Activated CD8-positive, alpha-beta T cell treated with anti-CD3 and anti-CD28 coated beads, Interleukin-2, amount 10 ng/mL, durations not matched to agents 7 days and 5 days (primary cell): ENCODE data around the gene HAPLN2. TPM values are rescaled to one million over a fixed set of nuclear protein-coding genes. Genes with fewer than 3 reads are reported as not detected.

Experiments
- ATAC-seq: fragments of 150-1000 bp; cut with Tn5 transposase; one replicate; pipeline ENCODE4 v1.10.0; 2021; ENCODE audit warnings: moderate library complexity
- CTCF ChIA-PET: fragments of 350-600 bp; sonication (Branson Sonifier 250); formaldehyde crosslinking; loops from one replicate; lab custom pipeline; 2021; ENCODE audit warnings: antibody characterized with exemption; lab: Charles Lee
- POLR2A ChIA-PET: fragments of 350-600 bp; sonication (Branson Sonifier 250); formaldehyde crosslinking; loops from one replicate; lab custom pipeline; 2021; ENCODE audit warnings: antibody characterized with exemption; lab: Charles Lee
- DNase-seq: peaks from one replicate; pipeline ENCODE4 v3.0.0-alpha.2; 2020
- H3K27ac Mint-ChIP-seq: one replicate; pipeline ENCODE4 v1.8.0; 2021; ENCODE audit warnings: mild to moderate bottlenecking, mixed read lengths
- H3K27me3 Mint-ChIP-seq: one replicate; pipeline ENCODE4 v1.8.0; 2021; ENCODE audit warnings: low read depth, mixed read lengths
- H3K36me3 Mint-ChIP-seq: one replicate; pipeline ENCODE4 v1.8.0; 2021; ENCODE audit warnings: low read depth, mixed read lengths
- H3K4me1 Mint-ChIP-seq: one replicate; pipeline ENCODE4 v1.8.0; 2021; ENCODE audit warnings: low read depth, mixed read lengths
- H3K4me3 Mint-ChIP-seq: one replicate; pipeline ENCODE4 v1.8.0; 2021; ENCODE audit warnings: mild to moderate bottlenecking, mixed read lengths
- H3K9me3 Mint-ChIP-seq: one replicate; pipeline ENCODE4 v1.8.0; 2022; ENCODE audit warnings: mixed read lengths; ENCODE audit not compliant: insufficient read depth
- total RNA-seq, 2 experiments: library from RNA; stranded (reverse); gene quantifications; one replicate each; pipeline ENCODE4 v1.2.3, GENCODE V29; 2021

Gene HAPLN2
- total RNA-seq, 2 experiments from 2014 or later, result not detected

DNA sequence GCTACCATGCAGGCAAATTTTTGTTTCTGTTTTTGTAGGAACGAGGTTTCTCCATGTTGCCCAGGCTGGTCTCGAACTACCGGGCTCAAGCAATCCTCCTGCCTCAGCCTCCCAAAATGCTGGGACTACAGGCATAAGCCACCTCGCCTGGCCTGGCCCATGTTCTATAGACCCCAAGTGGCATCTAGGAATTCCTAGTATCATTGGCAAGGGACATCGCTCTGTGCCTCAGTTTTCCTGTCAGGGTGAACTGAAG, 43.5 kb downstream of the HAPLN2 start:
- H3K27ac Mint-ChIP-seq, result peak overlapping the region; percentile 7

DNA sequence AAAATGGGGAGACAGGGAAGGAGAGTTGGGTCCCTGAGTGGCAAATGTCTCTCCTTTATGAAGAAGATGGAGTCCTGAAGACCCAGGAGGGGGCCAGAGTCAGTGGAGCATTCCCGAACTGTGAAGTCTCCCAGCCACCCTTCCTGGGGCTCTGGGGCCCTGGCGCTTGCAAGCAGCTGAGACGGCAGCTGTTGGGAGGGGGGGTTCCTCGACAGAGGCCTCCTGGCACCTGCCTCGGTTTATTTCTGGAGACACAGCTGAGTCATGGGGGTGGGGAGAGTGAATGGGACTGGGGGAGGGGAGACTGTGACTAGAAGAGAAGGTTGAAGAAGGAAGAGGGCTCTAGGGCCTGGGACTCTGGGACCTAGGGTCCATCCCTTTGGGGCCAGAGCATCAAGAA, 44.0 kb downstream of the HAPLN2 start:
- H3K36me3 Mint-ChIP-seq, result no peaks in the 10 kb centered on the region
- H3K27me3 Mint-ChIP-seq, result peaks cover 9% of the 10 kb centered on the region
- no peaks in the 10 kb centered on the region for H3K9me3 Mint-ChIP-seq
- H3K4me1 Mint-ChIP-seq, result peaks cover 68% of the 10 kb centered on the region
- POLR2A ChIA-PET, result no interaction called here
- ATAC-seq (no peak), DNase-seq (no peak)
- H3K27ac Mint-ChIP-seq, result peak overlapping the region; percentile 7
- no peak overlapping the region for H3K4me3 Mint-ChIP-seq
- CTCF ChIA-PET, result interaction anchor here (2.5 to 8.0 kb wide), 2 partner anchors 22 to 42 kb away, joined by 12 to 135 read pairs; no protein-coding TSS in a partner anchor

More for the DNA sequence above, 43.5 kb downstream of the HAPLN2 start:
- no peak for DNase-seq
- peaks cover 11% of the 10 kb centered on the region for H3K27me3 Mint-ChIP-seq
- POLR2A ChIA-PET, result no interaction called here
- no peaks in the 10 kb centered on the region for H3K36me3 Mint-ChIP-seq
- no peak overlapping the region for H3K4me3 Mint-ChIP-seq
- H3K9me3 Mint-ChIP-seq, result no peaks in the 10 kb centered on the region
- H3K4me1 Mint-ChIP-seq, result peaks cover 72% of the 10 kb centered on the region
- CTCF ChIA-PET, result interaction anchor here (2.0 to 8.5 kb wide), 5 partner anchors 8 to 65 kb away, joined by 5 to 135 read pairs (median 53); partner anchors contain the start of genes CRABP2, ISG20L2 and METTL25B
- no peak for ATAC-seq

- H3K27me3 Mint-ChIP-seq, result peaks cover 9% of the 10 kb centered on the region
- no peak overlapping the region for H3K4me3 Mint-ChIP-seq
- no peak for ATAC-seq
- H3K9me3 Mint-ChIP-seq, result no peaks in the 10 kb centered on the region
- H3K27ac Mint-ChIP-seq, result no peak overlapping the region
- no peaks in the 10 kb centered on the region for H3K36me3 Mint-ChIP-seq
- CTCF ChIA-PET, result interaction anchor here (0.9 to 2.5 kb wide), 7 partner anchors 13 to 62 kb away, joined by 3 to 11 read pairs (median 9); partner anchors contain the start of gene NES
- POLR2A ChIA-PET, result no interaction called here
- DNase-seq, result no peak
- peaks cover 59% of the 10 kb centered on the region for H3K4me1 Mint-ChIP-seq
Observed at GRCh38 chr1:156664046-156664766, 45.0 kb downstream of the HAPLN2 start.

- POLR2A ChIA-PET, result no interaction called here
- H3K27ac Mint-ChIP-seq, result no peak overlapping the region
- H3K36me3 Mint-ChIP-seq, result no peaks in the 10 kb centered on the region
- H3K4me1 Mint-ChIP-seq, result peaks cover 52% of the 10 kb centered on the region
- H3K27me3 Mint-ChIP-seq, result peaks cover 9% of the 10 kb centered on the region
- H3K9me3 Mint-ChIP-seq, result no peaks in the 10 kb centered on the region
- H3K4me3 Mint-ChIP-seq, result no peak overlapping the region
- CTCF ChIA-PET, result interaction anchor here (0.9 to 2.5 kb wide), 7 partner anchors 12 to 61 kb away, joined by 3 to 11 read pairs (median 9); partner anchors contain the start of gene NES
- no peak for DNase-seq
- no peak for ATAC-seq
Observed at GRCh38 chr1:156664767-156665411, 45.7 kb downstream of the HAPLN2 start.

GRCh38 chr1:156665539-156665938, 46.3 kb downstream of the HAPLN2 start:
- ATAC-seq (no peak), DNase-seq (no peak)
- Mint-ChIP-seq H3K27me3 (peaks cover 9% of the 10 kb centered on the region), H3K36me3 (no peaks in the 10 kb centered on the region), H3K27ac (no peak overlapping the region), H3K4me1 (peaks cover 46% of the 10 kb centered on the region), H3K9me3 (no peaks in the 10 kb centered on the region), H3K4me3 (no peak overlapping the region)
- ChIA-PET CTCF (interaction anchor here (1.3 to 2.5 kb wide), 6 partner anchors 11 to 60 kb away, joined by 4 to 11 read pairs (median 9); partner anchors contain the start of gene NES), POLR2A (no interaction called here)

DNA sequence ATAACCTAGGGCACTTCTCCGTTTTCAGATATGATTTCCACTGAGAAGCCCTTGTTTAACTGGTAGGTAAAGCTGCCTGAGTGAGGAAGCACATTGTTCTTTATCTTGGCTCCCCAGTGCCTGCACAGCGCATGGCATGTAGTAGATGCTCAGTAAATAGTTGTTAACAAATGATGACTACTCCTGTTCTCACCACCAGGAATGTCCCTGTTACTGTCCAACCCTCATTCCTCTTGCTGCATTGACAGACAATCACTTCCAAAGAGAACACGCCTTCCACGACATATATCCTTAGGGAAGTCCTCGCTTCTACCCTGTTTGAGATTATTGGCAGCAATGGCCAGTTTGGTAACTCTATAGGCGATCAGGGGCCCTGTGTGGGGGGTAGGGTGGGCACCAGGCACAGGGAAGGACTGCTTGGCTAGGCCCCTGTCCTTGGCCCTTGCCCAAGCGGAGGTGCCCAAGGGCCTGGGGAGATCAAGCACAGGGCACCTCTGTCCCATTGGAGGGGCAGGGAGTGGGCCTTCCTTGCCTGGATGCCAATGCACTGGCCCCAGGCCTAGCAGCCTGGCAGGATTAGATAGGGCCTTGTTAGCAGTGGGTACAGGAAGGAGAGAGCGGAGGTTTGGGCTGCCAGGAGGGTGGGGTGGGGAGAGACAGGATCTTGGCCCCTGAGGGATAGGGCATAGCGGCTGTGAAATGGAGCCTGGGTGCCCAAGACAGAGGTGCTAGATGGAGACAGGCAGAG, 47.8 kb downstream of the HAPLN2 start:
- H3K4me3 Mint-ChIP-seq, result no peak overlapping the region
- H3K36me3 Mint-ChIP-seq, result no peaks in the 10 kb centered on the region
- no peak overlapping the region for H3K27ac Mint-ChIP-seq
- DNase-seq (no peak), ATAC-seq (no peak)
- CTCF ChIA-PET, result interaction anchor here (2.5 kb wide), 1 partner anchor 22 kb away, joined by 11 read pairs; no protein-coding TSS in a partner anchor
- H3K27me3 Mint-ChIP-seq, result peaks cover 20% of the 10 kb centered on the region
- no peaks in the 10 kb centered on the region for H3K9me3 Mint-ChIP-seq
- peaks cover 31% of the 10 kb centered on the region for H3K4me1 Mint-ChIP-seq
- POLR2A ChIA-PET, result no interaction called here

- peaks cover 25% of the 10 kb centered on the region for H3K27me3 Mint-ChIP-seq
- ChIA-PET CTCF (no interaction called here), POLR2A (no interaction called here)
- no peak overlapping the region for H3K27ac Mint-ChIP-seq
- H3K36me3 Mint-ChIP-seq, result no peaks in the 10 kb centered on the region
- DNase-seq, result no peak
- no peaks in the 10 kb centered on the region for H3K9me3 Mint-ChIP-seq
- ATAC-seq, result no peak
- peaks cover 26% of the 10 kb centered on the region for H3K4me1 Mint-ChIP-seq
- H3K4me3 Mint-ChIP-seq, result no peak overlapping the region
Observed at GRCh38 chr1:156667610-156667967, 48.4 kb downstream of the HAPLN2 start.

GRCh38 chr1:156667968-156668709, 48.9 kb downstream of the HAPLN2 start:
- no peaks in the 10 kb centered on the region for H3K9me3 Mint-ChIP-seq
- ChIA-PET POLR2A (no interaction called here), CTCF (no interaction called here)
- peak overlapping the region; percentile 30 for H3K27ac Mint-ChIP-seq
- peaks cover 21% of the 10 kb centered on the region for H3K4me1 Mint-ChIP-seq
- no peak overlapping the region for H3K4me3 Mint-ChIP-seq
- peaks cover 26% of the 10 kb centered on the region for H3K27me3 Mint-ChIP-seq
- ATAC-seq (no peak), DNase-seq (no peak)
- no peaks in the 10 kb centered on the region for H3K36me3 Mint-ChIP-seq

GRCh38 chr1:156668801-156669637, 49.8 kb downstream of the HAPLN2 start:
- Mint-ChIP-seq H3K4me3 (no peak overlapping the region), H3K4me1 (peaks cover 18% of the 10 kb centered on the region), H3K9me3 (no peaks in the 10 kb centered on the region), H3K36me3 (no peaks in the 10 kb centered on the region), H3K27me3 (peaks cover 35% of the 10 kb centered on the region), H3K27ac (no peak overlapping the region)
- CTCF ChIA-PET, result no interaction called here
- POLR2A ChIA-PET, result no interaction called here
- ATAC-seq (no peak), DNase-seq (no peak)

DNA sequence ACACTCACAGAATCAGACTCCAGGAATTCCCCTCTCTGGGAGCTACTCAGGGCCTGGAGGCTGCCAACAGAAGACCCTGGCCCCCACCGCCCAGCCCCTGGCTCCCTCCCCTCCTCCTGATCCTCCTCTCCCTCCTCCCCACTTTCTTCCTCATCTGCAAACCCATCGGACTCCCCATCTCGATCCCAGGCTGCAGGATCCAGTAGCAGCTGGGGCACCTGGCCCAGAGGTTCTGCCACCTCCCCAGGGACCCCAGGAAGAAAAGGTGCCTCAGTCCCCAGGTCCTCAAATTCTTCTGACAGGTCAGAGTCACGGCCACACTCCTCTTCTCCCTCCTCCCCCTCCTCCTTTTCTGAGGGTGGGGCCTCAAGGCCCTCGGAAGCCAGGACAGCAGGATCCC, 50.6 kb downstream of the HAPLN2 start:
- H3K36me3 Mint-ChIP-seq, result no peaks in the 10 kb centered on the region
- ATAC-seq (no peak), DNase-seq (no peak)
- H3K9me3 Mint-ChIP-seq, result no peaks in the 10 kb centered on the region
- ChIA-PET CTCF (interaction anchor here (1.7 to 2.7 kb wide), 3 partner anchors 8 to 42 kb away, joined by 5 to 11 read pairs (median 7); no protein-coding TSS in a partner anchor), POLR2A (no interaction called here)
- H3K27me3 Mint-ChIP-seq, result peaks cover 38% of the 10 kb centered on the region
- no peak overlapping the region for H3K27ac Mint-ChIP-seq
- no peak overlapping the region for H3K4me3 Mint-ChIP-seq
- peaks cover 10% of the 10 kb centered on the region for H3K4me1 Mint-ChIP-seq
